Activated CD8-positive, alpha-beta memory T cell treated with anti-CD3 and anti-CD28 coated beads, Interleukin-2, amount 50 U/mL, for 1 hour (primary cell): Measurements from ENCODE around the gene HMX2.
"Not testable (repeated sequence)": the region's sequence is repeated elsewhere in the genome, so short reads cannot be mapped to it uniquely, and the experiment has no call there.

ENCODE experiments used
- DNase-seq: peaks from one replicate; pipeline ENCODE4 v3.0.0-alpha.2; 2020; ENCODE audit errors: extremely low read depth

HMX2 gene

GRCh38 chr10:123150986-123151736, 3.2 kb downstream of the HMX2 start:
- DNase-seq = no peak

GRCh38 chr10:123151737-123152135, 3.8 kb downstream of the HMX2 start:
- no peak for DNase-seq

GRCh38 chr10:123153486-123154091, 5.7 kb downstream of the HMX2 start:
- DNase-seq = no peak

GRCh38 chr10:123154092-123154710, 6.3 kb downstream of the HMX2 start, which contains the start of gene BUB3:
Gene BUB3 (plus strand): TSS chr10:123154402. CDS start chr10:123154918, 516 bp downstream.
- DNase-seq = peak; percentile 89

GRCh38 chr10:123154711-123155505, 7.0 kb downstream of the HMX2 start:
- DNase-seq = no peak

GRCh38 chr10:123156078-123156477, 8.1 kb downstream of the HMX2 start:
- DNase-seq = no peak

- DNase-seq = no peak
Observed at GRCh38 chr10:123157210-123157609, 9.3 kb downstream of the HMX2 start.

GRCh38 chr10:123158682-123159081, 10.7 kb downstream of the HMX2 start:
- no peak for DNase-seq

GRCh38 chr10:123160311-123160980, 12.5 kb downstream of the HMX2 start:
- DNase-seq = no peak

- no peak for DNase-seq
Observed at GRCh38 chr10:123164319-123164718, 16.4 kb downstream of the HMX2 start.

- DNase-seq = no peak
Observed at GRCh38 chr10:123165445-123166072, 17.6 kb downstream of the HMX2 start.

- DNase-seq = no peak
Observed at GRCh38 chr10:123166618-123167017, 18.7 kb downstream of the HMX2 start.

GRCh38 chr10:123170961-123171360, 23.0 kb downstream of the HMX2 start:
- no peak for DNase-seq

GRCh38 chr10:123171616-123172015, 23.7 kb downstream of the HMX2 start:
- DNase-seq = not testable (repeated sequence)

GRCh38 chr10:123175389-123176387, 27.8 kb downstream of the HMX2 start:
- DNase-seq = no peak

GRCh38 chr10:123178390-123178789, 30.5 kb downstream of the HMX2 start:
- not testable (repeated sequence) for DNase-seq

GRCh38 chr10:123180101-123181090, 32.5 kb downstream of the HMX2 start:
- no peak for DNase-seq

- no peak for DNase-seq
Observed at GRCh38 chr10:123183724-123184123, 35.8 kb downstream of the HMX2 start.

- DNase-seq = no peak
Observed at GRCh38 chr10:123187781-123188180, 39.8 kb downstream of the HMX2 start.
